ES-I3 (cell line): Measurements from ENCODE around the gene ZMYND15.

Experiments
- H3K36me3 ChIP-seq: 2 replicates; pipeline ENCODE4 v1.6.1; 2013; ENCODE audit warnings: mild to moderate bottlenecking, low read length, control low read depth, moderate library complexity; ENCODE audit not compliant: insufficient read depth
- H3K4me1 ChIP-seq: 2 replicates; pipeline ENCODE4 v1.6.1; 2013; ENCODE audit warnings: mild to moderate bottlenecking, control low read depth, low read length; ENCODE audit not compliant: insufficient read depth
- H3K9ac ChIP-seq: 2 replicates; pipeline ENCODE4 v1.6.1; 2013; ENCODE audit warnings: low read depth, mild to moderate bottlenecking, low read length, moderate library complexity
- H3K9me3 ChIP-seq: 2 replicates; pipeline ENCODE4 v1.6.1; 2013; ENCODE audit warnings: mild to moderate bottlenecking, low read length, moderate library complexity; ENCODE audit not compliant: control insufficient read depth, insufficient read depth

ZMYND15 gene

DNA sequence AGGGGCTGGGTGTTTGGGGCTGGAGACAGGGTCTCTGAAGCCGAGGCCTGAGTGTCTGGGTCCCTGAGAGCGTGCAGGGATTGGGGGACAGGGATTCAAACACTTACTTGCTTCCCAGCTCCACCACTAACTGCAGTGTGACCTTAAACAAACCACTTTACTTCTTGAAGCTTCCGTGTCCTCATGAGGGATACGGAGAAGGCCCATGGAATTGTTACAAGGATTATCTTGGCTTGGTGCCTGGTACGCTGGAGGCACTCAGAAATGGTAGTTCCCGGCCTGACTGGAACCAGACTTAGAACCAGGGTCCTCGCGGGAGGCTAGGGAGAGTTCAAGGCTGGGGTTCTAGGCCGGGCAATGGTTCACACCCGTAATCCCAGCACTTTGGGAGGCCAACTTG lies 3.0 kb downstream of the ZMYND15 start:
- H3K4me1 ChIP-seq = no peaks in the 10 kb centered on the region
- no peak overlapping the region for H3K9ac ChIP-seq
- no peaks in the 10 kb centered on the region for H3K9me3 ChIP-seq
- H3K36me3 ChIP-seq = no peaks in the 10 kb centered on the region

DNA sequence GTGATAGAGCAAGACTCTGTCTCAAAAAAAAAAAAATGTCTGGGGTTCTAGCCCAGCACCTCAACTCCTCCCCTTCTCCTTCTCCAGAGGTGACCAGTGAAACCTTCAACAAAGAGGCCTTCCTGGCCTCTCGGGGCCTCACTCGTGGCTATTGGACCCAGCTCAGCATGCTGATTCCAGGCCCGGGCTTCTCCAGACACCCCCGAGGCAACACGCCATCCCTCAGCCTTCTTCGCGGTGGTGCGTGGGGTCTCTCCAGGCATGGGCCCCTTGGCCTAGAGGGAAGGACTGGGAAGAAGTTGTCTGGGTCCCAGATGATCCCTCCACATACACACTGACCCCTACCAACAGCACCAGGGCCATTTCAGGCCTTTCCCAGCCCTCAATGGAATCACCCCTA lies 3.6 kb downstream of the ZMYND15 start:
- H3K9me3 ChIP-seq = no peaks in the 10 kb centered on the region
- H3K36me3 ChIP-seq = no peaks in the 10 kb centered on the region
- no peak overlapping the region for H3K9ac ChIP-seq

DNA sequence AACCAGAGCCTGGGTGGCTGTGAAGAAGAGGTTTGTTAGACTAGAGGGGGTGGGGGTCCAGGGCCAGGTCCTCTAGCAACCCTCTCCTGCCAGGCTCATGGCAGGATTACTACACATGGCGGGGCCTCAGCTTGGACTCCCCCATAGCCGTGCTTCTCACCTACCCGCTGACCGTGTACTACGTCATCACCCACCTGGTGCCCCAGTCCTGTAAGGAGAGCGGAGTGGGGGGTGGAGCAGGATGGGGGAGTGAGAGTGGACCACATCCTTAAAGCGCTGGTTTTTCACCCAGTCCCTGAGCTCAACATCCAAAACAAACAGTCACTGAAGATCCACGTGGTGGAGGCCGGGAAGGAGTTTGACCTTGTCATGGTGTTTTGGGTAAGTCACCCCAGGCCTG lies 4.3 kb downstream of the ZMYND15 start:
- Histone ChIP-seq H3K9ac (no peak overlapping the region), H3K36me3 (no peaks in the 10 kb centered on the region), H3K9me3 (no peaks in the 10 kb centered on the region), H3K4me1 (no peaks in the 10 kb centered on the region)

More for the DNA sequence above, 3.6 kb downstream of the ZMYND15 start:
- H3K4me1 ChIP-seq = no peaks in the 10 kb centered on the region

DNA sequence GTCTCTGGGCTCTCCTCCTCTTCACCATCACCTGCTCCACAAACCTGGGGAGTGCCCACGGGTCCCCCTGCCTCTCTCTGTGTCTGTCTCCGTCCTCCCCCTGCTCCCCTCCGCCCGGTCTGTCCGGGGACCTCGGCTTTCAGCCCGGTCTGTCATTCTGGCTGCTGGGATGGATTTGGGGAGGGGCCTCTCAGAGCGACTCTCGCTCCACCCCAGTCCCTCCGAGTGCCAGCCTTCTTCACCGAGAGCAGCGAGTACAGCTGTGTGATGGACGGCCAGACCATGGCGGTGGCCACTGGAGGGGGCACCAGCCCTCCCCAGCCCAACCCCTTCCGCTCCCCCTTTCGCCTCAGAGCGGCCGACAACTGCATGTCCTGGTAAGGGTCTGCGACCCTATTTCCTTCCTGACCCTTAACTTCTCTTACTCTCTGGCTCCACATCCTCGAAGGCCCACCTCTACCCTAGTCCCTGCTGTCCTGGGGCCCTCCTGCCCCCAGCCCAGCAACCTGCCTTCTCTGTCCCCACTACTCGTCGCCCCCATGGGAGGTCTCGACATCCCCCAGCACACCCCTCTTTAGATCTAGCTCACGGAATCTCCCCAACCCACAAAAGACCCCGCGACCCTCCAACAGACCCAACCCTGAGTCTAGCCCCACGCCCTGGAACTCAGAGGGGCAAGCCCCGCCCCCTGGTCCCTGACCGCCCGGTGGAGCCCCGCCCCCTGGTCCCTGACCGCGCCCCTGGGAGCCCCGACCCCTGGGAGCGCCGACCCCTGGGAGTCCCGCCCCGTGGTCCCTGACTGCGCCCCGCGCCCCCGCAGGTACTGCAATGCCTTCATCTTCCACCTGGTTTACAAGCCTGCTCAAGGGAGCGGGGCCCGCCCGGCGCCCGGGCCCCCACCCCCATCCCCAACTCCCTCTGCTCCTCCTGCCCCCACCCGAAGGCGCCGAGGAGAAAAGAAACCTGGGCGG lies 5.7 kb downstream of the ZMYND15 start:
- no peaks in the 10 kb centered on the region for H3K4me1 ChIP-seq
- H3K36me3 ChIP-seq = no peaks in the 10 kb centered on the region
- no peaks in the 10 kb centered on the region for H3K9me3 ChIP-seq
- peak overlapping the region; percentile 69; the same call in 1 of the 2 replicates for H3K9ac ChIP-seq

DNA sequence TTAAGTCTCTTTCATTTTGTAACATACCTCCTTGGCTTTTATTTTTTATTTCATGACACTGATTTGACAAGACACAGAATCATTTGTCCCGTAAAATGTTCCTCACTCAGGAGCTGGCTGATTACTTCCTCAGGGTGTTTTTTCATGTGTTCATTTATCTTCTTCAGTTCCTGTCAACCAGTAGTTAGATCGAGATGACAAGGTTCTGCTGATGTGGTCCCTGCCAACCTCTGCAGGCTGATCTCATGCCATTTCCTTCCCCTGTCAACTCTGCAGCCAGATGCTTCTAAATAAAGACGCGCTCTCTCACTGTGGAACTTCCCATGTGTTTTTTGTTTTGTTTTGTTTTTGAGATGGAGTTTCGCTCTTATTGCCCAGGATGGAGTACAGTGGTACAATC lies 8.2 kb downstream of the ZMYND15 start:
- no peaks in the 10 kb centered on the region for H3K4me1 ChIP-seq
- no peak overlapping the region for H3K9ac ChIP-seq
- no peaks in the 10 kb centered on the region for H3K36me3 ChIP-seq
- H3K9me3 ChIP-seq = no peaks in the 10 kb centered on the region

DNA sequence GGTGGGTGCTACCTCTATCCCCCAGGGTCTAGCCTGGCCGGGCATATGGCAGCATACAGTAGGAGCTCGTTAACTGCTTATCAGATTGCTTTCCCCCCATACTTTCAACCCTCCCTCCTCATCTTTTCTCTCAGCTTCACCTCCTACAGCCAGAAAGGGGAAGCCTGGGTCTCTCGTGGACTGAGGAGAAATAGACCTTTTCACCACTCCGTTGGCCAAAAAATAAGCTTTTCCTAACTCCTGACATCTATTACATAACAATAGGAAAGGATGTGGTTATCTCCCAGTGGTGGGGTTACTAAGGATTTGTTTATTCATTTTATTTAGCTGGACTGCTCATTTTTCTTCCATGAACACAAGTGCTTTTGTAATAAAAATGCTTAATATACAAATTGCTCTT lies 9.1 kb downstream of the ZMYND15 start:
- H3K4me1 ChIP-seq = no peaks in the 10 kb centered on the region
- H3K36me3 ChIP-seq = no peaks in the 10 kb centered on the region
- no peaks in the 10 kb centered on the region for H3K9me3 ChIP-seq
- H3K9ac ChIP-seq = no peak overlapping the region

DNA sequence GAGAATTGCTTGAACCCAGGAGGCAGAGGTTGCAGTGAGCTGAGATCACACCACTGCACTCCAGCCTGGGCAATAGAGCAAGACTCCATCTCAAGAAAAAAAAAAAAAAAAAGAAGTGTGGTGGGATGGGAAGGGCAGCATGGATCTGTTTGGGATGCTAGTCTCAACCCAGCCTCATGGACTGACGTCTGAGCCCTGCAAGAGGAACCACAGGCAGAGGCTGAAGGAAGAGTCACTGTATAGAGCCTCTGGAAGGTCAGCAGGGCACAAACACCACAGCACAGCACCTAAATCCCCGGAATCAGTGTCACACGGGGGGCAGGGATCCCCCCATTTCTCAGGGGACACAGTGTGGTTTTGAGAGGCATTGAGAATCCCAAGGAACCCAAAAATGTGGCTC lies 11.0 kb downstream of the ZMYND15 start:
- Histone ChIP-seq H3K36me3 (no peaks in the 10 kb centered on the region), H3K9me3 (no peaks in the 10 kb centered on the region), H3K4me1 (no peaks in the 10 kb centered on the region), H3K9ac (no peak overlapping the region)

DNA sequence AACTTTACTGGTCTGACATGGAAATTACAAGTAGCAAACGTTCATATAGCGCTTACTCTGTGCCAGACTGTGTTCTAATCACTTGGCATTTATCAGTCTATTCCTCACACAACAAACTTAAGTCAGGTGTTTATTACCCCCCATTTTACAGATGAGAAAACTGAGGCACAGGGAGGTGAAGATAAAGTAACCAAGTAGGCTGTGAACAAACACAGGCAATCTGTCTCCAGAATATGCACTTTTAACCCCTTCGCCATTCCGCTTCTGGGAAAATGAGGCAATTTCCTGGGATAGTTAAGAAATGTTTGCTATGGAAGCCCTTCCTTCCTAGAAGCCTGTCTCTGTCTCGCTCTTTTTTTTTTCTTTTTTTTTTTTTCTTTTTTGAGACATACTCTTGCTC lies 12.3 kb downstream of the ZMYND15 start:
- H3K36me3 ChIP-seq = no peaks in the 10 kb centered on the region
- no peaks in the 10 kb centered on the region for H3K9me3 ChIP-seq
- no peaks in the 10 kb centered on the region for H3K4me1 ChIP-seq
- no peak overlapping the region for H3K9ac ChIP-seq

DNA sequence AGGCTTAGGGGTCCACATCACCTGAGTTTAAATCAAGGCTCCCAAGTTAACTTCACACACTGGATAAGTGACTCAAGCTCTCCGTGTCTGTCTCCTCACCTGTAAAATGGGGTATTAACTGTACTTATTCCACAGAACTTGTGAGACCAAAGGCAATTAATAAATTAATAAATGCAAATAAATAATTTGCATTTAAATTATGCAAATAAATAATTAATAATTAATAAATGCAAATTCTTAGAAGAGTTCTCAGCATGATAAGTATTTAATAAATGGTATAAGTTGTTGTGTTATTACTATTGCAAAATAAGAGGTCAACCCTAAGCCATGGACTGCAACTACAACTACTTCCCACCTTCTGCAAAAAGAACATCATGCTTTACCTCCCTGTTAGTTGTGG lies 13.8 kb downstream of the ZMYND15 start:
- H3K4me1 ChIP-seq = no peaks in the 10 kb centered on the region
- no peaks in the 10 kb centered on the region for H3K9me3 ChIP-seq
- H3K36me3 ChIP-seq = no peaks in the 10 kb centered on the region
- no peak overlapping the region for H3K9ac ChIP-seq

DNA sequence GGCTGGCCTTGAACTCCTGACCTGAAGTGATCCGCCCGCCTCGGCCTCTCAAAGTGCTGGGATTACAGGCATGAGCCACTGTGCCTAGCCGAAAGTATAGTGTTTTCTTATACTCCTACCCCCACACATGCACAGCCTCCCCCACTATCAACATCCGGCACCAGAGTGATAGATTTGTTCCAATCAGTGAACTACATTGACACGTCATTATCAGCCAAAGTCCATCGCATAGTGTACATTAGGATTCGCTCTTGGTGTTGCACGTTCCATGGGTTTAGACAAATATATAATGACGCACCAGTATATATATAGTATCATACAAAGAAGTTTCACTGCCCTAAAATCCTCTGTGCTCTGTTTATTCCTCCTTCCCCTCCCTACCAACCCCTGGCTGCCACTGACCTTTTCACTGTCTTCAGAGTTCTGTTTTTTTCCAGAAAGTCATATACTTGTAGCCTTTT lies 20.2 kb downstream of the ZMYND15 start:
- Histone ChIP-seq H3K9me3 (no peaks in the 10 kb centered on the region), H3K4me1 (no peaks in the 10 kb centered on the region), H3K9ac (no peak overlapping the region), H3K36me3 (no peaks in the 10 kb centered on the region)

DNA sequence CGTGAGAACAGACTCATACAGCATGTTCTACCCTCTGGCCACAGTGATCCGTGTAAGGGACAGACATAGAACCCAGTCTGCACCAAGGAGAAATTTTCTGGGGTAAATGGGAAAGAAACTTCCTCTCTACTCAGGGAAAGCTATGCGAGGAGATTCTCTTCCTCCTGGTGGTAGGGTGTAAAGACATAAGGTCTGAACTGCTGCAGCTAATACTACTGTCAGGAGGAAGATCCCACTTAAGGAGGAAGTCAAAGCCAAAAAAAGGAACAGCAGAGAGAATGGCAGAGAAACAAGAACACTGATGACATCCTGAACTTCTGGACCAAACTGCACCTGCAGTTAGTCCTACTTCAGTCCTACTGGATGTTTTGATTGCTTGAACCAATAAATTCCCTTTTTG lies 25.0 kb downstream of the ZMYND15 start:
- Histone ChIP-seq H3K36me3 (no peaks in the 10 kb centered on the region), H3K9ac (no peak overlapping the region), H3K4me1 (no peaks in the 10 kb centered on the region), H3K9me3 (no peaks in the 10 kb centered on the region)

DNA sequence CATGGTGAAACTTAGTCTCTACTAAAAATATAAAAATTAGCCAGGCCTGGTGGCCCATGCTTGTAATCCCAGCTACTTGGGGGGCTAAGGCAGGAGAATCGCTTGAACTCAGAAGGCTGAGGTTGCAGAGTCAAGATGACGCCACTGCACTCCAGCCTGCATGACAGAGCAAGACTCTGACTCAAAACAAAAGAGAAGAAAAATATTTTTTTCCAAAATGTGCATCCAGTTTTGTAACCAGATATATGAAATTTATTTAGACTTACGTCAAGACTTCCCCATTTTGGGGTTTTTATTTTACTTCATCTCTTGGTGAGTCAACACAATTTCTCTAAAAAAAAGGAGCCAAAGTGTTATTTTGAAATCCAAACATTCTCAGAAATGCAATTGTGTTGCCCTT lies 26.6 kb downstream of the ZMYND15 start:
- no peaks in the 10 kb centered on the region for H3K36me3 ChIP-seq
- H3K9ac ChIP-seq = no peak overlapping the region
- no peaks in the 10 kb centered on the region for H3K4me1 ChIP-seq
- no peaks in the 10 kb centered on the region for H3K9me3 ChIP-seq

DNA sequence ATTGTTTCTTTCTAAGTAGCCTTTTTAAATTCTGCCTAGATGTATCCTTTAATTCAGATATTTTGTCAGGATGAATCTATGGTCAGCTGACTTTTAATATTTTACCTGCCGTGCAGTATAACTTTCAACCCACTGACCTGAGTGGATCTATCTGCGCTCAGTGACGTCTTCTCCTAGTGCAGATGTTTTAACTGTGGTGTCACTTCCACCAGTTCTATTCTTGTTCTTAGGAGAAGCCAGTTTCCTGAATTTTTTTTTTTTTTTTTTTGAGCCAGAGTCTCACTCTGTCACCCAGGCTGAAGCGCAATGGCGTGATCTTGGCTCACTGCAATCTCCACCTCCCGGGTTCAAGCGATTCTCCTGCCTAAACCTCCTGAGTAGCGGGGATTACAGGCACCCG lies 27.1 kb downstream of the ZMYND15 start:
- no peaks in the 10 kb centered on the region for H3K36me3 ChIP-seq

DNA sequence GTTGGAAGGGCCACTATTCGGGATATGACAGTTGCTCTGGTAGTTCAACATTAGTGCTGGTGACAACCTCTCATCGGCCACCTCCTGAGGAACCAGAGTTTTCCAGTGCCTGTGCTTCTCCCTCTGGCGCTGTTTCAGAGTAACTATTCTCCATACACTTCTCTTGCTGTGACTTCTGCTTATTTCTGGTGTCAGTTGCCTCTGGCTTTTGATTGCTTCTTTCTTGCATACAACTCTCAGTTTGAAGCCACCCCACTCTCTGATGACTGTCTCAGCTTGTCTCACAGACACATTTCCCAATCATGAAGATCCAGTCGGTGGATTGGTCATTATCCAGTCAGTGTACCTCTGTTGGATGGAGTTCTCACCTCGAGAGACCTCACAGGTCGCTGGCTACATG lies 28.7 kb downstream of the ZMYND15 start:
- no peaks in the 10 kb centered on the region for H3K9me3 ChIP-seq
- no peak overlapping the region for H3K9ac ChIP-seq
- H3K36me3 ChIP-seq = no peaks in the 10 kb centered on the region
- H3K4me1 ChIP-seq = no peaks in the 10 kb centered on the region

More for the DNA sequence above, 27.1 kb downstream of the ZMYND15 start:
- no peak overlapping the region for H3K9ac ChIP-seq
- H3K4me1 ChIP-seq = no peaks in the 10 kb centered on the region
- H3K9me3 ChIP-seq = no peaks in the 10 kb centered on the region

DNA sequence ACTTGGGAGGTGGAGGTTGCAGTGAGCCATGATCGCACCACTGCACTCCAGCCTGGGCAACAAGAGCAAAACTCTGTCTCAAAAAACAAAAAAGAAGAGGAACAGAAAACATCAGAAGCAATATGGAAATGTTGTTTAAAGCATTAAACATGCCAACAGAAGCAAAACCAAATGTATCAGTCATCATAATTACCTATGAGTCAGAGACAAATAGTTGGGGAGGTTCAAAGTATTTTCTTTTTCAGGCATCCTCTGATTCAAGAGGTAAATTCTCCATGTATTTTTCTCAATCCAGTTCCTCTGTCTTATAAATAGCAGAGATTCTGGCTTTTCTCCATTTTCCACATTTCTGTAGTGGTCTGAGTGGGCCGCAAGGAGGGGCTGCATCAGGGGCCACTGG lies 30.0 kb downstream of the ZMYND15 start:
- Histone ChIP-seq H3K36me3 (no peaks in the 10 kb centered on the region), H3K9ac (no peak overlapping the region), H3K9me3 (no peaks in the 10 kb centered on the region), H3K4me1 (no peaks in the 10 kb centered on the region)
